IMR-90 (cell line): ENCODE data around the gene PEAK1.

Experiments used
- CEBPB ChIP-seq: IDR thresholded peaks from 2 replicates; pipeline ENCODE4 v1.6.1; 2012; ENCODE audit warnings: low read depth, low read length, improper control_type of control experiment
- MAZ ChIP-seq: IDR thresholded peaks from 2 replicates; pipeline ENCODE4 v1.6.1; 2012; ENCODE audit warnings: low read depth, mild to moderate bottlenecking, low read length, improper control_type of control experiment, moderate library complexity, borderline replicate concordance
- POLR2A ChIP-seq: IDR thresholded peaks from 2 replicates; pipeline ENCODE4 v1.6.1; 2012; ENCODE audit warnings: mild to moderate bottlenecking, low read depth, low read length
- RAD21 ChIP-seq: IDR thresholded peaks from 2 replicates; pipeline ENCODE4 v1.6.1; 2012; ENCODE audit warnings: low read length, improper control_type of control experiment
- RCOR1 ChIP-seq: IDR thresholded peaks from 2 replicates; pipeline ENCODE4 v1.6.1; 2012; ENCODE audit warnings: mild to moderate bottlenecking, low read length, improper control_type of control experiment; ENCODE audit not compliant: insufficient replicate concordance
- RFX5 ChIP-seq: IDR thresholded peaks from 2 replicates; pipeline ENCODE4 v1.8.0; 2012; ENCODE audit warnings: low read depth, mild to moderate bottlenecking, low read length, moderate library complexity
- USF2 ChIP-seq: fragments of 150-350 bp; IDR thresholded peaks from 2 replicates; pipeline ENCODE4 v1.6.1; 2017; ENCODE audit warnings: mild to moderate bottlenecking, antibody characterized with exemption, low read length, low read depth
- TF ChIP-seq, protein P1 (sequence below): conservative IDR thresholded peaks from 2 replicates; pipeline ENCODE4 v1.5.1; 2012; ENCODE audit warnings: mild to moderate bottlenecking, low read depth, low read length, improper control_type of control experiment

- no peak for TF ChIP-seq POLR2A
- TF ChIP-seq, protein P1, sequence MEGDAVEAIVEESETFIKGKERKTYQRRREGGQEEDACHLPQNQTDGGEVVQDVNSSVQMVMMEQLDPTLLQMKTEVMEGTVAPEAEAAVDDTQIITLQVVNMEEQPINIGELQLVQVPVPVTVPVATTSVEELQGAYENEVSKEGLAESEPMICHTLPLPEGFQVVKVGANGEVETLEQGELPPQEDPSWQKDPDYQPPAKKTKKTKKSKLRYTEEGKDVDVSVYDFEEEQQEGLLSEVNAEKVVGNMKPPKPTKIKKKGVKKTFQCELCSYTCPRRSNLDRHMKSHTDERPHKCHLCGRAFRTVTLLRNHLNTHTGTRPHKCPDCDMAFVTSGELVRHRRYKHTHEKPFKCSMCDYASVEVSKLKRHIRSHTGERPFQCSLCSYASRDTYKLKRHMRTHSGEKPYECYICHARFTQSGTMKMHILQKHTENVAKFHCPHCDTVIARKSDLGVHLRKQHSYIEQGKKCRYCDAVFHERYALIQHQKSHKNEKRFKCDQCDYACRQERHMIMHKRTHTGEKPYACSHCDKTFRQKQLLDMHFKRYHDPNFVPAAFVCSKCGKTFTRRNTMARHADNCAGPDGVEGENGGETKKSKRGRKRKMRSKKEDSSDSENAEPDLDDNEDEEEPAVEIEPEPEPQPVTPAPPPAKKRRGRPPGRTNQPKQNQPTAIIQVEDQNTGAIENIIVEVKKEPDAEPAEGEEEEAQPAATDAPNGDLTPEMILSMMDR: no peak
- no peak for TF ChIP-seq RFX5
- no peak for TF ChIP-seq USF2
- no peak for TF ChIP-seq RCOR1
- TF ChIP-seq RAD21: no peak
- TF ChIP-seq CEBPB: no peak
- no peak for TF ChIP-seq MAZ
Observed at GRCh38 chr15:77122576-77122975, 297.3 kb downstream of the PEAK1 start.
